GM23248 (cell line): Measurements from ENCODE around the gene TCF15.

Experiments
- EZH2 ChIP-seq: fragments of 200-600 bp; sonication (generic); IDR thresholded peaks from 2 replicates; pipeline ENCODE4 v1.6.1; 2018; ENCODE audit warnings: antibody characterized with exemption, mild to moderate bottlenecking; ENCODE audit not compliant: insufficient read depth, poor library complexity, severe bottlenecking
- EZH2phosphoT487 ChIP-seq: fragments of 200-600 bp; sonication (generic); IDR thresholded peaks from 2 replicates; pipeline ENCODE4 v1.6.1; 2018; ENCODE audit warnings: antibody characterized with exemption, moderate library complexity, mild to moderate bottlenecking, low read depth; ENCODE audit not compliant: insufficient read depth

DNA sequence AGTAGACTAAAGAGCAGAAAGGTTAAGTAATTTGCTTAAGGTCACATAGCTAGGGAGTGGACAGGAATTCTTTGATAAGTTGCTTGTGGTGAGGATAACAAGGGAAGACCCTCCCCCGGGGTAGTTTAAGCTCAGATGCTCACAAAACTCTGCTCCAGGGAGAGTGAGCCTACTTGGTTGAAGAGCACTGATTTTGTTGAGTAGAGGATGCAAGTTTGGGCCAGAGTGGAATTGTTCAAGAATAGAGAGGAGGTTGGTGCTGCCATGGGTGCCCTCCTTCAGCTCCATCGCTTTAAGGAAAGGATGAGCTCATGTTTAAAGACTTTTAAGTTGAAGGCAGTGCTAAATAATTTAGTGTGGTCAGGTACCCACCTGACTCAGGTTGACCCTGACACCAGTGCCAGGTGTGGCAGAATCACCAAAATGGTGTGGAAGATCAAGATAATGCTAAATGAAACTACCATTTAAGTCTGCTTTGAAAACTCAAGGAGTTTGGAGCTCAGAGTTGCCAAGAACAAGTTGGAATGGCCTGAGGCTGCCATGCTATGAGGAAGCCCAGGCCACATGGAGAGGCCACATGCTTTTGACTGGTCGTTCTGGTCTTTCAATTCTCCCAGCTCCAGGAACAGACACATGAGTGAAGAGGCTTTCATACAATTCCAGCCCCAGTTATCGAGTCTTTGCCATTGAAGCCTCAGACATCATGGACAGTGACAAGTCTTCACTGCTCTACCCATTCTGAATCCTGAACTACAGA is 8.0 kb upstream of the TCF15 start:
- TF ChIP-seq EZH2phosphoT487 (no peak), EZH2 (no peak)
